ENCODE results near the gene FXYD3.
A peak's percentile ranks its signal among the peaks of the same experiment; 100 is the strongest.
"Not testable (repeated sequence)": the region's sequence is repeated elsewhere in the genome, so short reads cannot be mapped to it uniquely, and the experiment has no call there.

Gene FXYD3

DNA sequence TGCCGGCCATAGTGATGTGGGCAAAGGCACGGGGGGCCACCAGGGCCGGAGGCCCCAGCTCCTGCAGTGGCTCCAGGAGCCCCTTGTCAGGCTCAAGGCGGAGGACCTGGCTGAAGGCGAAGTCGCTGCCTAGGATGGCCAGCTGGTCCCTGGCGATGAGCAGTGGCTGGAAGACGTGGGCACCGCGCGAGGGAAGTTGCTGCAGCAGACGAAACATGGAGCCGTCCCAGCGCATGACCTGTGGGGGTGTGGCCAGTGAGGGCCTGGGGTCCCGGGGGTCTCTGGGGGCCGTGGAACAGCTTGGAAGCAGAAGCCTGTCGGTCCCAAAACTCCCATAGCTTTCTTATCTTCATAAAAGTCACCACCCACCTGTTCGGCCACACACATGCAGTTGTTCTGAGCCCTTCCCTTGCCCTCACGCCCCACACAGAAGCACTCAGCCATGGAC, 9.7 kb downstream of the FXYD3 start:
- no peak for DNase-seq (ENCODE audit: low spot score)

GRCh38 chr19:35125749-35126623, 10.4 kb downstream of the FXYD3 start:
- DNase-seq (ENCODE audit: low spot score), result no peak

- no peak for DNase-seq (ENCODE audit: low spot score)
Observed at GRCh38 chr19:35126624-35126959, 11.0 kb downstream of the FXYD3 start.

GRCh38 chr19:35127871-35128270, 12.2 kb downstream of the FXYD3 start:
- no peak for DNase-seq (ENCODE audit: low spot score)

- DNase-seq (ENCODE audit: low spot score), result no peak
Observed at GRCh38 chr19:35128398-35129057, 12.9 kb downstream of the FXYD3 start.

DNA sequence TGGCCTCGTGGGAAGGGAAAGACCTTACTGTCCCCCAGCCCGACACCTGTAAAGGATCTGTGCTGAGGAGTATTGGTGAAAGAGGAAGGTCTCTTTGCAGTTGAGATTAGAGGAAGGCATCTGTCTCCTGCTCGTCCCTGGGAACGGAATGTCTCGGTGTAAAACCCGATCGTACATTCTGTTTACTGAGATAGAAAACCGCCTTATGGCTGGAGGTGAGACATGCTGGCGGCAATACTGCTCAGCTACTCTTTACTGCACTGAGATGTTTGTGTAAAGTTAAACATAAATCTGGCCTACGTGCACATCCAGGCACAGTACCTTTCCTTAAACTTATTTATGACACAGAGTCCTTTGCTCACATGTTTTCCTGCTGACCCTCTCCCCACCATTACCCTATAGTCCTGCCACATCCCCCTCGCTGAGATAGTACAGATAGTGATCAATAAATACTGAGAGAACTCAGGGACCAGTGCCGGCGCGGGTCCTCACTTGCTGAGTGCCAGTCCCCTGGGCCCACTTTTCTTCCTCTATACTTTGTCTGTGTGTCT, 14.2 kb downstream of the FXYD3 start:
- DNase-seq (ENCODE audit: low spot score), result not testable (repeated sequence)

GRCh38 chr19:35130761-35131720, 15.4 kb downstream of the FXYD3 start:
- DNase-seq (ENCODE audit: low spot score), result no peak

GRCh38 chr19:35132254-35132653, 16.6 kb downstream of the FXYD3 start:
- no peak for DNase-seq (ENCODE audit: low spot score)

- no peak for DNase-seq (ENCODE audit: low spot score)
Observed at GRCh38 chr19:35133826-35134225, 18.2 kb downstream of the FXYD3 start.

DNA sequence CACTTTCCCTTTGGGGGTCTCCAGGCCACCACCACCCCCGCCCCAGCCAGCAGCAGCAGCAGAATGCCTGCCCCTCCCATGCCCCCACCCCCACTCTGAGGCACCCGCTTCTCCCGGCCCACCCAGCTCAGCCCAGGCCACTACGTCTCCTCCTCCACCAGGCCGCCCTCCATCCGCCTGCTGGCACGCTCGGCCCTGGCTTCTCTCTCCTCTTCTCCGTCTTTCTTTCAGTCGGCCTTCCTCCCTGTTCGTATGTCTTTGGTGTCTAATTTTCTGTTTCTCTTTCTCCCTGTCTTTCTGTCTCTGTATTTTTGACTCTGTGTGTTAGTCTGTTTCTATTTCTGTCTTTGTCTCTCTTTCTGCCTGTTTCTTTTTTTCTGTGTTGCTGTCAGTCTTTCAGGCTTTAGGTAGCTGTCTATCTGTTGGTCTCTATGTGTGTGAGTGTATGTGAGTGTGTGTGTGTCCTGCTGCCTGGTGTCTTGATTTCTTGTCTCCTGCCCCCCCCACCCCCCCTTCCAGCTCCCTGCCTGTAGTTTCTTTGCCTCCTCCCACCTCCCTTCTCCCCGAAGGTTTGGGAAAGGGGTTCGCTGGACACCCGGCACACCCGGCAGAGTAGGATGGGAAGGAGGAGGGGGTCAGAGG, 19.1 kb downstream of the FXYD3 start, which contains the start of gene LGI4:
Gene LGI4, minus strand, starts transcription at position 459 of the 642 bp plus-strand sequence. Its CDS starts 379 bp downstream, at position 80.
- no peak for DNase-seq (ENCODE audit: low spot score)

- peak; percentile 82 for DNase-seq (ENCODE audit: low spot score)
Observed at GRCh38 chr19:35135389-35135909, 19.8 kb downstream of the FXYD3 start.

GRCh38 chr19:35136231-35136630, 20.6 kb downstream of the FXYD3 start:
- DNase-seq (ENCODE audit: low spot score), result no peak

- DNase-seq (ENCODE audit: low spot score), result peak; percentile 36
Observed at GRCh38 chr19:35136977-35137702, 21.5 kb downstream of the FXYD3 start.

DNA sequence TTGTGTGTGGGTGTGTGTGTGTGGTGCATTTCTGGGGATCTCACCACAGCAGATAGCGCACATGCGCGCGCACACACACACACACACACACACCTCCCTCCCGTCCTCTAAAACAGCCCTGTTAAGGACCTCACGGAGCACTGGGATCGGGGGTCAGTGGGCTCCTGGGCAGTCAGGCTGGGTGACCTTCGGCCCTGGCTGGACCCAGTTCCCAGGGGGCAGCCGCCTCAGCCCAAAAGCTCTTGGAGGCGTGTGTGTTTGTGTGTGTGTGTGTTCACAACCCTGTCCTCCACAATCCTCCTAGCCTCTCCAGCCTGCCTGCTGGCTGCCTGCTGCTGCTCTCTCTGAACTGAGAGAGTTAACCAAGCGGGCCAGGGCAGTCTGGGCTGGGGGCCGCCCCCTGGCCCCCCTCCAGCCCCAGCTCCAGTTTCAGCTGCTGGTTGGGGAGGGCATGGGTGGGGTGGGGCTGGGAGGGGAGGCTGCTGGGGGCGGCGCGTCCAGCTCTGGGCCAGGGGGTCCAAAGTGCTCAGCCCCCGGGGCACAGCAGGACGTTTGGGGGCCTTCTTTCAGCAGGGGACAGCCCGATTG, 22.8 kb downstream of the FXYD3 start, which contains the start of gene FXYD1:
Gene FXYD1, plus strand, starts transcription at position 520 of the 588 bp plus-strand sequence. CDS start 1,256 bp downstream, outside the sequence.
- no peak for DNase-seq (ENCODE audit: low spot score)

- DNase-seq (ENCODE audit: low spot score), result no peak
Observed at GRCh38 chr19:35140207-35140961, 24.8 kb downstream of the FXYD3 start.

DNA sequence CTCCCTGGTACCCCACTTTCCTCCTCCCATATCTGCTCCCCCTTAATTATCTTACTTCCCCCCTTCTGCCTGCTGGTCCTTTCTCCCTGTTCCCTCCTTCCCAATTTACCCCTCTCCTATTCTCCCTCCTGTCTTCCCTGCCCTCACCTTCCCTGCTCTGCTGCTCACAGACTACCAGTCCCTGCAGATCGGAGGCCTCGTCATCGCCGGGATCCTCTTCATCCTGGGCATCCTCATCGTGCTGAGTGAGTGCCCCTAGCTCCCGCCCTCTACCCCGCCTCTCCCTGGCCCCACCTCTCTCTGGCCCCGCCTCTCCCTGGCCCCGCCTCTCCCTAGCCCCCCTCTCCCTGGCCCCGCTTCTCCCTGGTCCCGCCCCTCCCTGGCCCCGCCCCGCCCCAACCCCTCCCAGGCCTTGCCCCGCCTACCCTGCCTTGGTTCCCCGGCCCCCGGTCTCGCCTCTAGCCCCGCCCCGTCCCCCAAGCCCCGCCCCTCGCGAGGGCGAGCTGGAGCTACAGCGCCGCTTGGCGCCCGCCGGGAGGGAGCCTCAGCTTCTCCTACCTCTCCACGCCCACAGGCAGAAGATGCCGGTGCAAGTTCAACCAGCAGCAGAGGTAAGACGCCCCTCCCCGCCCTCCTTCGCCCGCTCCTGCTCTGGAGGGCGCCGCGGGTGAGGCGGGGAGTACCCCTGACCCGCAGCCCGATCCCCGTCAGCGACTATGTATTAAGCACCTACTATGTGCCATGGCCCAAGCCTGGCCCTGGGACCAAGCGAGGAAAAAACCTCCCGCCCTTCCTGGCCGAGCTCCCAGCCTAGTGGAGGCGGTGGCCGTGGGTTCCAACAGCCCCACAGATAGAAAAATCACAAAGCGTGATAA, 25.6 kb downstream of the FXYD3 start:
- peak; percentile 94 for DNase-seq (ENCODE audit: low spot score)

DNA sequence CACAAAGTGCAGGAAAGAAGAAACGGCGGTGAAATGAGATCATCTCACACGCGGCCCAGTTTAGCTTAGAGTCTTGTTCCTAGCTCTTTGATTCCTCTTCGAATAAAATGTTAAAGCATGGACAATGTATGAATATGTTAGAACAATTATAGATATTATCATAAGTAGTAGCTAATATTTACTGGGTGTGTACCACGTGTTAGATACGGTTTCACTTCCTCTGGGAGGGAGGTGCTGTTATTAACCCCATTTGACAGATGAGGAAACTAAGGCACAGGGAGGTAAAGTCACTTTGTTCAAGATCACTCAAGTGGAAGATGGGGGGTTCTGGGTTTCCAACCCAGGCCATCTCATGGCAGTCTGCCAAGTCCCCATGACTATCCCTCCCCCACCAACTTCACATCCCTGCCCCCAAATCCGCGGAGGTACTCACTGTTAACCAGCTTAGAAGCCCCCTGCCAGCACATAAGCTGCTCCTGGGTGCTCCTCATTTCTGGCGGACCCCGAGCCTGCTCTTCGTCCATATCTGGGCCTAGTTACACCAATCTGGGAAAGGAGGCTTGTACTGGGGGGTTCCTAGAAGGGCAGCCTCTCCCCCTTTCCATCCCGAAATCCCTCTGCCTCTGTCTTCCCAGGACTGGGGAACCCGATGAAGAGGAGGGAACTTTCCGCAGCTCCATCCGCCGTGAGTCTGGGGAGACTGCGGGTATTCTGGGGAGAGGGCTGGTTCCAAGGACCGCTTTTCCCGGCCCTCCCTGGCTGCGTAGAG, 26.4 kb downstream of the FXYD3 start:
- peak; percentile 64 for DNase-seq (ENCODE audit: low spot score)
